ENCODE measurements around the gene CADM3. TPM values are rescaled to one million over a fixed set of nuclear protein-coding genes. Genes with fewer than 3 reads are reported as not detected.
A peak's percentile ranks its signal among the peaks of the same experiment; 100 is the strongest.

Gene CADM3
- total and polyA plus RNA-seq, 9 of the 15 experiments (the other 6 are each of a cell fraction or from before 2014, with no cell fraction given): 0.04 TPM; not detected in 8

DNA sequence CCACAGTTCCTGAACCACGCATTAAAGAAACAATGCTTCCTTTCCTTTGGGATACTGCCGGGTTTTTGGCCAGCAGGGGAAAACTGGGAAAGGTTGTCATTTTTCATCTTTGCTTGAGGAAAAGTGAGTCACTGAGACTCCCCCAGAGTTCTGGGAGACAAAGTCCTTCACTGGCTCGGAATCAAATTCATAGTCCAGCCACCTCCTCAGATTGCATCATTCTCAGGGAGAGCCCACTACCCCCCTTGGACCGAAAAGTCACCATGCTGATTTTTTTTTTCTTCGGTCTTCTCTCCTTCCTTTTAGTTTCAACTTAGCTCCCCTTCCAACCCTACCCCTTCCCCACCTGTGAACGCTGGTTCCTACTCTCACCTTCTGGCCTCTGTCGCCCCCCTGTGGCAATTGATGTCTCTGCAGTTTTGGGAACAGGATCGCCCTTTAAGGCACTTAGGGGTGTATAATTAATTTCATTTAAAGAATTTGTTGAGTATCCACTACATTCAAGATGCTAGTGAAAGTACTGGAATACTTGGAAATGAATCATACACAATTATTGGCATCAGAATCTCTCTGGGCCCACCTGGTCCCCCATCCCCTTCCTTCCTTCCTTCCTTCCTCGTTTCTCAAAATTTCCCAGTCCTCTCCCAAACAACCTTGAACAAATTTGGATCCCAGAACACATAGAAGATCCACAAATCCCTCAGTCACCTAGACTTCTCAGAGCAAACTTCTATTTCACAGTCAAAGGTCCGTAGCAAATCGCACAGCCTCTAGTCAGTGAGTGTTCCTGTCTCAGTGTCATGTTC is 40.1 kb downstream of the CADM3 start (continued):
- TF ChIP-seq, protein P1, sequence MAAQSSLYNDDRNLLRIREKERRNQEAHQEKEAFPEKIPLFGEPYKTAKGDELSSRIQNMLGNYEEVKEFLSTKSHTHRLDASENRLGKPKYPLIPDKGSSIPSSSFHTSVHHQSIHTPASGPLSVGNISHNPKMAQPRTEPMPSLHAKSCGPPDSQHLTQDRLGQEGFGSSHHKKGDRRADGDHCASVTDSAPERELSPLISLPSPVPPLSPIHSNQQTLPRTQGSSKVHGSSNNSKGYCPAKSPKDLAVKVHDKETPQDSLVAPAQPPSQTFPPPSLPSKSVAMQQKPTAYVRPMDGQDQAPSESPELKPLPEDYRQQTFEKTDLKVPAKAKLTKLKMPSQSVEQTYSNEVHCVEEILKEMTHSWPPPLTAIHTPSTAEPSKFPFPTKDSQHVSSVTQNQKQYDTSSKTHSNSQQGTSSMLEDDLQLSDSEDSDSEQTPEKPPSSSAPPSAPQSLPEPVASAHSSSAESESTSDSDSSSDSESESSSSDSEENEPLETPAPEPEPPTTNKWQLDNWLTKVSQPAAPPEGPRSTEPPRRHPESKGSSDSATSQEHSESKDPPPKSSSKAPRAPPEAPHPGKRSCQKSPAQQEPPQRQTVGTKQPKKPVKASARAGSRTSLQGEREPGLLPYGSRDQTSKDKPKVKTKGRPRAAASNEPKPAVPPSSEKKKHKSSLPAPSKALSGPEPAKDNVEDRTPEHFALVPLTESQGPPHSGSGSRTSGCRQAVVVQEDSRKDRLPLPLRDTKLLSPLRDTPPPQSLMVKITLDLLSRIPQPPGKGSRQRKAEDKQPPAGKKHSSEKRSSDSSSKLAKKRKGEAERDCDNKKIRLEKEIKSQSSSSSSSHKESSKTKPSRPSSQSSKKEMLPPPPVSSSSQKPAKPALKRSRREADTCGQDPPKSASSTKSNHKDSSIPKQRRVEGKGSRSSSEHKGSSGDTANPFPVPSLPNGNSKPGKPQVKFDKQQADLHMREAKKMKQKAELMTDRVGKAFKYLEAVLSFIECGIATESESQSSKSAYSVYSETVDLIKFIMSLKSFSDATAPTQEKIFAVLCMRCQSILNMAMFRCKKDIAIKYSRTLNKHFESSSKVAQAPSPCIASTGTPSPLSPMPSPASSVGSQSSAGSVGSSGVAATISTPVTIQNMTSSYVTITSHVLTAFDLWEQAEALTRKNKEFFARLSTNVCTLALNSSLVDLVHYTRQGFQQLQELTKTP (IDR thresholded peaks at IDR 0.05; ENCODE audit: low read depth in 1 of 2, partially characterized antibody in 2 of 2): no peak
- TF ChIP-seq, protein P2, sequence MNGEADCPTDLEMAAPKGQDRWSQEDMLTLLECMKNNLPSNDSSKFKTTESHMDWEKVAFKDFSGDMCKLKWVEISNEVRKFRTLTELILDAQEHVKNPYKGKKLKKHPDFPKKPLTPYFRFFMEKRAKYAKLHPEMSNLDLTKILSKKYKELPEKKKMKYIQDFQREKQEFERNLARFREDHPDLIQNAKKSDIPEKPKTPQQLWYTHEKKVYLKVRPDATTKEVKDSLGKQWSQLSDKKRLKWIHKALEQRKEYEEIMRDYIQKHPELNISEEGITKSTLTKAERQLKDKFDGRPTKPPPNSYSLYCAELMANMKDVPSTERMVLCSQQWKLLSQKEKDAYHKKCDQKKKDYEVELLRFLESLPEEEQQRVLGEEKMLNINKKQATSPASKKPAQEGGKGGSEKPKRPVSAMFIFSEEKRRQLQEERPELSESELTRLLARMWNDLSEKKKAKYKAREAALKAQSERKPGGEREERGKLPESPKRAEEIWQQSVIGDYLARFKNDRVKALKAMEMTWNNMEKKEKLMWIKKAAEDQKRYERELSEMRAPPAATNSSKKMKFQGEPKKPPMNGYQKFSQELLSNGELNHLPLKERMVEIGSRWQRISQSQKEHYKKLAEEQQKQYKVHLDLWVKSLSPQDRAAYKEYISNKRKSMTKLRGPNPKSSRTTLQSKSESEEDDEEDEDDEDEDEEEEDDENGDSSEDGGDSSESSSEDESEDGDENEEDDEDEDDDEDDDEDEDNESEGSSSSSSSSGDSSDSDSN (IDR thresholded peaks at IDR 0.05; ENCODE audit: borderline replicate concordance in 1 of 2, low read depth in 2 of 2, low read length in 2 of 2): no peak
- 0 out of 2 replicates have a peak, but pooled peaks have one; percentile 8 for TF ChIP-seq ZNF316 (IDR thresholded peaks at IDR 0.05)
- TF ChIP-seq, protein P3, sequence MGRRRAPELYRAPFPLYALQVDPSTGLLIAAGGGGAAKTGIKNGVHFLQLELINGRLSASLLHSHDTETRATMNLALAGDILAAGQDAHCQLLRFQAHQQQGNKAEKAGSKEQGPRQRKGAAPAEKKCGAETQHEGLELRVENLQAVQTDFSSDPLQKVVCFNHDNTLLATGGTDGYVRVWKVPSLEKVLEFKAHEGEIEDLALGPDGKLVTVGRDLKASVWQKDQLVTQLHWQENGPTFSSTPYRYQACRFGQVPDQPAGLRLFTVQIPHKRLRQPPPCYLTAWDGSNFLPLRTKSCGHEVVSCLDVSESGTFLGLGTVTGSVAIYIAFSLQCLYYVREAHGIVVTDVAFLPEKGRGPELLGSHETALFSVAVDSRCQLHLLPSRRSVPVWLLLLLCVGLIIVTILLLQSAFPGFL (CRISPR knock-in tag; IDR thresholded peaks at IDR 0.05): no peak
- no peak for TF ChIP-seq ZNF324 (CRISPR knock-in tag; IDR thresholded peaks at IDR 0.05)
- no peak for TF ChIP-seq POLR2B (IDR thresholded peaks at IDR 0.05; ENCODE audit: low read depth, partially characterized antibody)
- TF ChIP-seq MEF2A (IDR thresholded peaks at IDR 0.05; ENCODE audit: control insufficient read depth, low read depth, low read length): no peak
- no peak for TF ChIP-seq CEBPG (CRISPR knock-in tag; IDR thresholded peaks at IDR 0.05)
- TF ChIP-seq CEBPG (tag; conservative IDR thresholded peaks at IDR 0.05 in 1 of 2, IDR thresholded peaks at IDR 0.05 in 1 of 2): peak; percentile 74 to 88
- TF ChIP-seq, protein P4, sequence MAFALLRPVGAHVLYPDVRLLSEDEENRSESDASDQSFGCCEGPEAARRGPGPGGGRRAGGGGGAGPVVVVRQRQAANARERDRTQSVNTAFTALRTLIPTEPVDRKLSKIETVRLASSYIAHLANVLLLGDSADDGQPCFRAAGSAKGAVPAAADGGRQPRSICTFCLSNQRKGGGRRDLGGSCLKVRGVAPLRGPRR (CRISPR knock-in tag; IDR thresholded peaks at IDR 0.05): no peak
- TF ChIP-seq FOXJ2 (tag; IDR thresholded peaks at IDR 0.05): no peak
- peak; percentile 92 for TF ChIP-seq SMC3 (conservative IDR thresholded peaks at IDR 0.05; ENCODE audit: insufficient read depth, low read depth, low read length)
- TF ChIP-seq, protein P5, sequence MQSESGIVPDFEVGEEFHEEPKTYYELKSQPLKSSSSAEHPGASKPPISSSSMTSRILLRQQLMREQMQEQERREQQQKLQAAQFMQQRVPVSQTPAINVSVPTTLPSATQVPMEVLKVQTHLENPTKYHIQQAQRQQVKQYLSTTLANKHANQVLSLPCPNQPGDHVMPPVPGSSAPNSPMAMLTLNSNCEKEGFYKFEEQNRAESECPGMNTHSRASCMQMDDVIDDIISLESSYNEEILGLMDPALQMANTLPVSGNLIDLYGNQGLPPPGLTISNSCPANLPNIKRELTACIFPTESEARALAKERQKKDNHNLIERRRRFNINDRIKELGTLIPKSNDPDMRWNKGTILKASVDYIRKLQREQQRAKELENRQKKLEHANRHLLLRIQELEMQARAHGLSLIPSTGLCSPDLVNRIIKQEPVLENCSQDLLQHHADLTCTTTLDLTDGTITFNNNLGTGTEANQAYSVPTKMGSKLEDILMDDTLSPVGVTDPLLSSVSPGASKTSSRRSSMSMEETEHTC (IDR thresholded peaks at IDR 0.05): no peak
- no peak for TF ChIP-seq CHD2 (IDR thresholded peaks at IDR 0.05; ENCODE audit: low read depth, low read length)
- TF ChIP-seq TAF1 (IDR thresholded peaks at IDR 0.05; ENCODE audit: control insufficient read depth, extremely low read depth, insufficient read depth, low read length, severe bottlenecking): no peak
- no peak for TF ChIP-seq CSDE1 (IDR thresholded peaks at IDR 0.05)
- no peak for TF ChIP-seq ZNF644 (tag; IDR thresholded peaks at IDR 0.05; ENCODE audit: low read depth)
- peak; percentile 53; the same call in 1 of the 2 replicates for TF ChIP-seq CEBPB (tag; IDR thresholded peaks at IDR 0.05)
